HCT116 (cell line): Measurements from ENCODE around the gene USP47. TPM values are rescaled to one million over a fixed set of nuclear protein-coding genes. Genes with fewer than 3 reads are reported as not detected.

Source experiments
- ATAC-seq: fragments of 200-7000 bp; cut with Tn5 transposase; 2 replicates; pipeline ENCODE4 v1.9.1; 2020; ENCODE audit warnings: mild to moderate bottlenecking, moderate library complexity
- BruUV-seq: library from RNA; stranded (reverse); fragments of 400-500 nt; replicated peaks from 2 replicates; lab custom pipeline; 2021; lab: Mats Ljungman, UMichigan
- CTCF ChIA-PET: fragments of 300-600 bp; sonication (Branson Sonifier 250); formaldehyde crosslinking; loops from one replicate; lab custom pipeline; 2021; ENCODE audit warnings: antibody characterized with exemption; lab: Charles Lee
- POLR2A ChIA-PET: fragments of 300-600, 350-600 bp; sonication (Branson Sonifier 250); formaldehyde crosslinking; loops from one replicate; lab custom pipeline; 2021; ENCODE audit warnings: antibody characterized with exemption; lab: Charles Lee
- RAD21 ChIA-PET, 2 experiments: fragments of 300-600 bp; sonication (Branson Sonifier 250); formaldehyde crosslinking; loops; one replicate each; lab custom pipeline; 2023; ENCODE audit warnings: low total read pairs in 2 of 2; ENCODE audit not compliant: uncharacterized antibody in 2 of 2, unreplicated experiment in 2 of 2, low non-redundant PET in 1 of 2; lab: Charles Lee
- DNase-seq: peaks from one replicate; pipeline ENCODE4 v3.0.0-alpha.2; 2010; ENCODE audit warnings: low read depth, low spot score
- H2AFZ ChIP-seq: fragments of 200-600 bp; shearing (Covaris generic), sonication (generic); 2 replicates; pipeline ENCODE4 v1.6.1; 2017; ENCODE audit warnings: low read depth, mixed run types, mixed read lengths, antibody characterized with exemption, low read length; ENCODE audit not compliant: poor library complexity, severe bottlenecking
- H3K27ac ChIP-seq: 2 replicates; pipeline ENCODE4 v1.5.1; 2012; ENCODE audit warnings: low read depth, low read length
- H3K27me3 ChIP-seq: fragments of 200-600 bp; sonication (generic); 2 replicates; pipeline ENCODE4 v1.6.1; 2016; ENCODE audit warnings: mixed run types, low read length, mixed read lengths; ENCODE audit not compliant: insufficient read depth
- H3K36me3 ChIP-seq, 2 experiments: fragments of 200-500 bp in 1 of 2; fragments of 200-600 bp in 1 of 2; sonication (Bioruptor generic) in 1 of 2; sonication (generic) in 1 of 2; 2 replicates each; pipeline versions ENCODE4 v1.5.1 to v1.6.1; 2014 to 2016; ENCODE audit warnings: low read length in 2 of 2, inconsistent platforms in 1 of 2, mixed read lengths in 1 of 2, mixed run types in 1 of 2; ENCODE audit not compliant: insufficient read depth in 2 of 2, control insufficient read depth in 1 of 2
- H3K4me1 ChIP-seq, 2 experiments: fragments of 200-600 bp in 1 of 2; sonication (generic) in 1 of 2; 2 replicates each; pipeline versions ENCODE4 v1.5.1 to v1.6.1; 2012 to 2017; ENCODE audit warnings: low read length in 2 of 2, inconsistent platforms in 1 of 2, mild to moderate bottlenecking in 1 of 2, mixed read lengths in 1 of 2, mixed run types in 1 of 2, moderate library complexity in 1 of 2; ENCODE audit not compliant: insufficient read depth in 2 of 2, control insufficient read depth in 1 of 2
- H3K4me2 ChIP-seq: fragments of 200-600 bp; sonication (generic); 2 replicates; pipeline ENCODE4 v1.6.1; 2017; ENCODE audit warnings: mixed run types, low read length, mixed read lengths
- H3K4me3 ChIP-seq, 2 experiments: fragments of 200-600 bp in 1 of 2; sonication (generic) in 1 of 2; replicated peaks in 1 of 2; 2 replicates each; pipeline ENCODE4 v1.5.1; 2011 to 2016; ENCODE audit warnings: low read length in 2 of 2, control low read depth in 1 of 2, low read depth in 1 of 2, mild to moderate bottlenecking in 1 of 2, mixed read lengths in 1 of 2, mixed run types in 1 of 2
- H3K79me2 ChIP-seq: fragments of 200-600 bp; sonication (generic); 2 replicates; pipeline ENCODE4 v1.6.1; 2017; ENCODE audit warnings: mild to moderate bottlenecking, mixed run types, low read length, moderate library complexity, mixed read lengths; ENCODE audit not compliant: insufficient read depth
- H3K9ac ChIP-seq: fragments of 200-600 bp; sonication (generic); 2 replicates; pipeline ENCODE4 v1.6.1; 2016; ENCODE audit warnings: low read length, mixed read lengths
- H3K9me2 ChIP-seq: fragments of 200-600 bp; sonication (generic), shearing (Covaris generic); 2 replicates; pipeline ENCODE4 v1.6.1; 2017; ENCODE audit warnings: mixed run types, mild to moderate bottlenecking, moderate library complexity; ENCODE audit not compliant: insufficient read depth
- H3K9me3 ChIP-seq, 2 experiments: fragments of 200-500 bp in 1 of 2; fragments of 200-600 bp in 1 of 2; sonication (Bioruptor generic) in 1 of 2; sonication (generic) in 1 of 2; 2 replicates each; pipeline ENCODE4 v1.6.1; 2014 to 2017; ENCODE audit warnings: low read length in 2 of 2, mixed read lengths in 2 of 2, inconsistent platforms in 1 of 2, low read depth in 1 of 2, mild to moderate bottlenecking in 1 of 2, mixed run types in 1 of 2, moderate library complexity in 1 of 2; ENCODE audit not compliant: control insufficient read depth in 1 of 2, insufficient read depth in 1 of 2
- H4K20me1 ChIP-seq: fragments of 200-600 bp; sonication (generic), shearing (Covaris generic); 2 replicates; pipeline ENCODE4 v1.6.1; 2017; ENCODE audit warnings: mixed run types, mild to moderate bottlenecking, moderate library complexity; ENCODE audit not compliant: insufficient read depth
- CBX3 ChIP-seq: IDR thresholded peaks from 2 replicates; pipeline ENCODE4 v1.6.1; 2012; ENCODE audit warnings: low read depth
- CEBPB ChIP-seq: IDR thresholded peaks from 2 replicates; pipeline ENCODE4 v1.6.1; 2012; ENCODE audit warnings: low read depth
- EGR1 ChIP-seq: IDR thresholded peaks from 2 replicates; pipeline ENCODE4 v1.6.1; 2012; ENCODE audit warnings: low read depth
- ELF1 ChIP-seq: IDR thresholded peaks from 2 replicates; pipeline ENCODE4 v1.6.1; 2012; ENCODE audit warnings: low read depth, borderline replicate concordance
- EZH2 ChIP-seq: fragments of 200-600 bp; sonication (generic); IDR thresholded peaks from 2 replicates; pipeline ENCODE4 v1.6.1; 2017; ENCODE audit warnings: antibody characterized with exemption, mixed run types
- EZH2phosphoT487 ChIP-seq: fragments of 200-600 bp; IDR thresholded peaks from 2 replicates; pipeline ENCODE4 v1.6.1; 2018; ENCODE audit warnings: antibody characterized with exemption, borderline replicate concordance
- FOSL1 ChIP-seq: IDR thresholded peaks from 2 replicates; pipeline ENCODE4 v1.6.1; 2012; ENCODE audit warnings: low read depth
- POLR2A ChIP-seq: IDR thresholded peaks from 2 replicates; pipeline ENCODE4 v1.7.0; 2011; ENCODE audit warnings: borderline replicate concordance; ENCODE audit not compliant: insufficient read depth, insufficient read length; ENCODE audit errors: extremely low read depth
- RAD21 ChIP-seq: IDR thresholded peaks from 2 replicates; pipeline ENCODE4 v1.6.1; 2012; ENCODE audit warnings: low read depth, mild to moderate bottlenecking
- SP1 ChIP-seq: IDR thresholded peaks from 2 replicates; pipeline ENCODE4 v1.6.1; 2012; ENCODE audit warnings: low read depth
- SRF ChIP-seq: IDR thresholded peaks from 2 replicates; pipeline ENCODE4 v1.6.1; 2012; ENCODE audit warnings: low read depth
- YY1 ChIP-seq: IDR thresholded peaks from 2 replicates; pipeline ENCODE4 v1.6.1; 2011; ENCODE audit warnings: low read length, low read depth, moderate library complexity, mild to moderate bottlenecking; ENCODE audit not compliant: insufficient replicate concordance; ENCODE audit errors: extremely low read depth
- ZFX ChIP-seq: fragments of 450-650 bp; IDR thresholded peaks from 2 replicates; pipeline ENCODE4 v1.6.1; 2017
- ZNF274 ChIP-seq: fragments of 200-500 bp; sonication (Bioruptor generic); IDR thresholded peaks from 2 replicates; pipeline ENCODE4 v1.6.1; 2014; ENCODE audit warnings: mild to moderate bottlenecking, low read depth, low read length, inconsistent platforms
- intact Hi-C: fragments of 100-400 bp; cut with micrococcal nuclease; formaldehyde crosslinking; loops from 2 replicates; pipeline ENCODE4 v1.10.0; 2022
- total RNA-seq: library from RNA; stranded (reverse); gene quantifications from one replicate; pipeline ENCODE4 v1.2.1, GENCODE V29; 2021; ENCODE audit not compliant: unreplicated experiment
- TF ChIP-seq, protein P1 (sequence below): IDR thresholded peaks from 2 replicates; pipeline ENCODE4 v1.6.1; 2011; ENCODE audit warnings: mild to moderate bottlenecking, low read length, moderate library complexity; ENCODE audit not compliant: insufficient replicate concordance; ENCODE audit errors: extremely low read depth
- TF ChIP-seq, protein P2 (sequence below), 3 experiments: fragments of 200-600 bp in 1 of 3; sonication (generic) in 1 of 3; IDR thresholded peaks in 2 of 3; conservative IDR thresholded peaks in 1 of 3; 2 replicates each; pipeline ENCODE4 v1.5.1; 2012 to 2017; ENCODE audit warnings: low read depth in 2 of 3, low read length in 2 of 3, antibody characterized with exemption in 1 of 3, borderline replicate concordance in 1 of 3, control low read depth in 1 of 3, mild to moderate bottlenecking in 1 of 3, mixed read lengths in 1 of 3, mixed run types in 1 of 3, moderate library complexity in 1 of 3; ENCODE audit not compliant: insufficient read depth in 1 of 3
- TF ChIP-seq, protein P3 (sequence below): IDR thresholded peaks from 2 replicates; pipeline ENCODE4 v1.6.1; 2012

Gene USP47
- total RNA-seq, 1 experiment from 2014 or later, result 18.9 TPM

DNA sequence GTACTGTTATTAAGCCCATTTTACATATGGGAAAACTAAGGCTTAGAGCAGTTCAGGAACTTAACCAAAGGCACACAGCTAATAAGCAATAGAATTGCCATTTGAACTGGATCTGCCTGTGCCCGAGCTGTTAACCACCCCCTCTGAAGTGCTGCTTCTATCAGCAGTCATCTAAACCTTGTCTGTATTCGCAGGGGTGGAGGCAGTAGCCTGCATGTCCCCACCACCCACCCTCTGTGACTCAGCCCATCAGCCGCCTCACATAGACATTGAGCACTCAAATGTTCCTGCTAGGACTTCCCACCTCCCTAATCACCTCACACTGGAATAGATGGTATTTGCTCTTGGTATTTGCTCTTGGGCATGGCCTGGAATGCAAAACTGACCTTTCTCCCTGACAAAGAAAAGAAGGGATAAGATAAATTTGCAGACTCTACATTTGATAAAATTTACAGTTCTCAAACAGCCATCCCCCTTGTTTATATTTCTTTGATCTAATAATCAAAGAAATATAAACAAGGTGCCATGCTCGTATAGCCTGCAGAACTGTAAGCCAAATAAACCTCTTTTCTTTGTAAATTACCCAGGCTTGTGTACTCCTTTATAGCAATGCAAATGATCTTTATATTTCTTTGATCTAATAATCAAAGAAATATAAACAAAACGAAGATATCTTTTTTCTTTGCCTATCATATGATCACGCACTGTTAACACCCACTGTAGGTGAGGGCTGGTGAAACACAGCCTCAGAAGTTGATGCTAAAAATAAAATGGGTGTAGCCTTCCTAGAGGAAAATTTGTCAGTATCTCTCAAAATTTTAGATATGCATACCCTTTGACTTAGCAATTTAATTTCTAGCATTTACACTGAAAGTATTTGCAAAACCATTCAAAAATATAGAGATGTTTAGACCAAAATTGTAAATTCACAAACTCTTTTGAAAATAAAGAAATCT is 150.8 kb downstream of the USP47 start:
- Histone ChIP-seq H3K9me3 (no peaks in the 10 kb centered on the region), H3K4me3 (no peak overlapping the region), H3K9ac (no peak overlapping the region), H4K20me1 (no peaks in the 10 kb centered on the region), H3K4me1 (peaks cover 15 to 41% of the 10 kb centered on the region in 2 experiments), H3K79me2 (no peaks in the 10 kb centered on the region), H3K9me2 (no peaks in the 10 kb centered on the region), H3K36me3 (no peaks in the 10 kb centered on the region), H3K27me3 (no peaks in the 10 kb centered on the region), H2AFZ (peak overlapping the region; percentile 36), H3K27ac (no peak overlapping the region), H3K4me2 (peak overlapping the region; percentile 39)
- intact Hi-C loops, result no loop called here
- ATAC-seq, result no peak
- TF ChIP-seq ZNF274 (no peak), EZH2 (no peak), EZH2phosphoT487 (no peak), ZFX (no peak), CEBPB (no peak), SRF (no peak), FOSL1 (no peak), SP1 (no peak), POLR2A (no peak), RAD21 (no peak), EGR1 (no peak; the same call in 1 of the 2 replicates), CBX3 (no peak), YY1 (no peak), ELF1 (no peak)
- TF ChIP-seq, protein P1, sequence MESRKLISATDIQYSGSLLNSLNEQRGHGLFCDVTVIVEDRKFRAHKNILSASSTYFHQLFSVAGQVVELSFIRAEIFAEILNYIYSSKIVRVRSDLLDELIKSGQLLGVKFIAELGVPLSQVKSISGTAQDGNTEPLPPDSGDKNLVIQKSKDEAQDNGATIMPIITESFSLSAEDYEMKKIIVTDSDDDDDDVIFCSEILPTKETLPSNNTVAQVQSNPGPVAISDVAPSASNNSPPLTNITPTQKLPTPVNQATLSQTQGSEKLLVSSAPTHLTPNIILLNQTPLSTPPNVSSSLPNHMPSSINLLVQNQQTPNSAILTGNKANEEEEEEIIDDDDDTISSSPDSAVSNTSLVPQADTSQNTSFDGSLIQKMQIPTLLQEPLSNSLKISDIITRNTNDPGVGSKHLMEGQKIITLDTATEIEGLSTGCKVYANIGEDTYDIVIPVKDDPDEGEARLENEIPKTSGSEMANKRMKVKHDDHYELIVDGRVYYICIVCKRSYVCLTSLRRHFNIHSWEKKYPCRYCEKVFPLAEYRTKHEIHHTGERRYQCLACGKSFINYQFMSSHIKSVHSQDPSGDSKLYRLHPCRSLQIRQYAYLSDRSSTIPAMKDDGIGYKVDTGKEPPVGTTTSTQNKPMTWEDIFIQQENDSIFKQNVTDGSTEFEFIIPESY, result no peak
- TF ChIP-seq, protein P2, sequence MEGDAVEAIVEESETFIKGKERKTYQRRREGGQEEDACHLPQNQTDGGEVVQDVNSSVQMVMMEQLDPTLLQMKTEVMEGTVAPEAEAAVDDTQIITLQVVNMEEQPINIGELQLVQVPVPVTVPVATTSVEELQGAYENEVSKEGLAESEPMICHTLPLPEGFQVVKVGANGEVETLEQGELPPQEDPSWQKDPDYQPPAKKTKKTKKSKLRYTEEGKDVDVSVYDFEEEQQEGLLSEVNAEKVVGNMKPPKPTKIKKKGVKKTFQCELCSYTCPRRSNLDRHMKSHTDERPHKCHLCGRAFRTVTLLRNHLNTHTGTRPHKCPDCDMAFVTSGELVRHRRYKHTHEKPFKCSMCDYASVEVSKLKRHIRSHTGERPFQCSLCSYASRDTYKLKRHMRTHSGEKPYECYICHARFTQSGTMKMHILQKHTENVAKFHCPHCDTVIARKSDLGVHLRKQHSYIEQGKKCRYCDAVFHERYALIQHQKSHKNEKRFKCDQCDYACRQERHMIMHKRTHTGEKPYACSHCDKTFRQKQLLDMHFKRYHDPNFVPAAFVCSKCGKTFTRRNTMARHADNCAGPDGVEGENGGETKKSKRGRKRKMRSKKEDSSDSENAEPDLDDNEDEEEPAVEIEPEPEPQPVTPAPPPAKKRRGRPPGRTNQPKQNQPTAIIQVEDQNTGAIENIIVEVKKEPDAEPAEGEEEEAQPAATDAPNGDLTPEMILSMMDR (IDR thresholded peaks at IDR 0.05 in 2 of 3, conservative IDR thresholded peaks at IDR 0.05 in 1 of 3; ENCODE audit: borderline replicate concordance in 1 of 3, insufficient read depth in 1 of 3, low read depth in 2 of 3, low read length in 2 of 3), result no peak
- TF ChIP-seq, protein P3, sequence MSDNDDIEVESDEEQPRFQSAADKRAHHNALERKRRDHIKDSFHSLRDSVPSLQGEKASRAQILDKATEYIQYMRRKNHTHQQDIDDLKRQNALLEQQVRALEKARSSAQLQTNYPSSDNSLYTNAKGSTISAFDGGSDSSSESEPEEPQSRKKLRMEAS, result no peak
- RAD21 ChIA-PET, result no interaction called here
- CTCF ChIA-PET, result no interaction called here
- POLR2A ChIA-PET, result no interaction called here
- DNase-seq, result no peak
- BruUV-seq, result no TSS peak
